Measurements from ENCODE around the gene PNPLA5. TPM values are rescaled to one million over a fixed set of nuclear protein-coding genes. Genes with fewer than 3 reads are reported as not detected.
A peak's percentile ranks its signal among the peaks of the same experiment; 100 is the strongest.

PNPLA5 gene
- total and polyA plus RNA-seq, 9 of the 15 experiments (the other 6 are each of a cell fraction or from before 2014, with no cell fraction given): not detected

- peak; percentile 18; the same call in 1 of the 2 replicates for TF ChIP-seq SMC3 (conservative IDR thresholded peaks at IDR 0.05; ENCODE audit: insufficient read depth, low read depth, low read length)
- TF ChIP-seq NCOA6 (IDR thresholded peaks at IDR 0.05): no peak
- TF ChIP-seq CBFA2T3 (IDR thresholded peaks at IDR 0.05): peak; percentile 11; the same call in 1 of the 2 replicates
- peak; percentile 49 for TF ChIP-seq FOSL1 (tag; conservative IDR thresholded peaks at IDR 0.05)
- TF ChIP-seq, protein P1, sequence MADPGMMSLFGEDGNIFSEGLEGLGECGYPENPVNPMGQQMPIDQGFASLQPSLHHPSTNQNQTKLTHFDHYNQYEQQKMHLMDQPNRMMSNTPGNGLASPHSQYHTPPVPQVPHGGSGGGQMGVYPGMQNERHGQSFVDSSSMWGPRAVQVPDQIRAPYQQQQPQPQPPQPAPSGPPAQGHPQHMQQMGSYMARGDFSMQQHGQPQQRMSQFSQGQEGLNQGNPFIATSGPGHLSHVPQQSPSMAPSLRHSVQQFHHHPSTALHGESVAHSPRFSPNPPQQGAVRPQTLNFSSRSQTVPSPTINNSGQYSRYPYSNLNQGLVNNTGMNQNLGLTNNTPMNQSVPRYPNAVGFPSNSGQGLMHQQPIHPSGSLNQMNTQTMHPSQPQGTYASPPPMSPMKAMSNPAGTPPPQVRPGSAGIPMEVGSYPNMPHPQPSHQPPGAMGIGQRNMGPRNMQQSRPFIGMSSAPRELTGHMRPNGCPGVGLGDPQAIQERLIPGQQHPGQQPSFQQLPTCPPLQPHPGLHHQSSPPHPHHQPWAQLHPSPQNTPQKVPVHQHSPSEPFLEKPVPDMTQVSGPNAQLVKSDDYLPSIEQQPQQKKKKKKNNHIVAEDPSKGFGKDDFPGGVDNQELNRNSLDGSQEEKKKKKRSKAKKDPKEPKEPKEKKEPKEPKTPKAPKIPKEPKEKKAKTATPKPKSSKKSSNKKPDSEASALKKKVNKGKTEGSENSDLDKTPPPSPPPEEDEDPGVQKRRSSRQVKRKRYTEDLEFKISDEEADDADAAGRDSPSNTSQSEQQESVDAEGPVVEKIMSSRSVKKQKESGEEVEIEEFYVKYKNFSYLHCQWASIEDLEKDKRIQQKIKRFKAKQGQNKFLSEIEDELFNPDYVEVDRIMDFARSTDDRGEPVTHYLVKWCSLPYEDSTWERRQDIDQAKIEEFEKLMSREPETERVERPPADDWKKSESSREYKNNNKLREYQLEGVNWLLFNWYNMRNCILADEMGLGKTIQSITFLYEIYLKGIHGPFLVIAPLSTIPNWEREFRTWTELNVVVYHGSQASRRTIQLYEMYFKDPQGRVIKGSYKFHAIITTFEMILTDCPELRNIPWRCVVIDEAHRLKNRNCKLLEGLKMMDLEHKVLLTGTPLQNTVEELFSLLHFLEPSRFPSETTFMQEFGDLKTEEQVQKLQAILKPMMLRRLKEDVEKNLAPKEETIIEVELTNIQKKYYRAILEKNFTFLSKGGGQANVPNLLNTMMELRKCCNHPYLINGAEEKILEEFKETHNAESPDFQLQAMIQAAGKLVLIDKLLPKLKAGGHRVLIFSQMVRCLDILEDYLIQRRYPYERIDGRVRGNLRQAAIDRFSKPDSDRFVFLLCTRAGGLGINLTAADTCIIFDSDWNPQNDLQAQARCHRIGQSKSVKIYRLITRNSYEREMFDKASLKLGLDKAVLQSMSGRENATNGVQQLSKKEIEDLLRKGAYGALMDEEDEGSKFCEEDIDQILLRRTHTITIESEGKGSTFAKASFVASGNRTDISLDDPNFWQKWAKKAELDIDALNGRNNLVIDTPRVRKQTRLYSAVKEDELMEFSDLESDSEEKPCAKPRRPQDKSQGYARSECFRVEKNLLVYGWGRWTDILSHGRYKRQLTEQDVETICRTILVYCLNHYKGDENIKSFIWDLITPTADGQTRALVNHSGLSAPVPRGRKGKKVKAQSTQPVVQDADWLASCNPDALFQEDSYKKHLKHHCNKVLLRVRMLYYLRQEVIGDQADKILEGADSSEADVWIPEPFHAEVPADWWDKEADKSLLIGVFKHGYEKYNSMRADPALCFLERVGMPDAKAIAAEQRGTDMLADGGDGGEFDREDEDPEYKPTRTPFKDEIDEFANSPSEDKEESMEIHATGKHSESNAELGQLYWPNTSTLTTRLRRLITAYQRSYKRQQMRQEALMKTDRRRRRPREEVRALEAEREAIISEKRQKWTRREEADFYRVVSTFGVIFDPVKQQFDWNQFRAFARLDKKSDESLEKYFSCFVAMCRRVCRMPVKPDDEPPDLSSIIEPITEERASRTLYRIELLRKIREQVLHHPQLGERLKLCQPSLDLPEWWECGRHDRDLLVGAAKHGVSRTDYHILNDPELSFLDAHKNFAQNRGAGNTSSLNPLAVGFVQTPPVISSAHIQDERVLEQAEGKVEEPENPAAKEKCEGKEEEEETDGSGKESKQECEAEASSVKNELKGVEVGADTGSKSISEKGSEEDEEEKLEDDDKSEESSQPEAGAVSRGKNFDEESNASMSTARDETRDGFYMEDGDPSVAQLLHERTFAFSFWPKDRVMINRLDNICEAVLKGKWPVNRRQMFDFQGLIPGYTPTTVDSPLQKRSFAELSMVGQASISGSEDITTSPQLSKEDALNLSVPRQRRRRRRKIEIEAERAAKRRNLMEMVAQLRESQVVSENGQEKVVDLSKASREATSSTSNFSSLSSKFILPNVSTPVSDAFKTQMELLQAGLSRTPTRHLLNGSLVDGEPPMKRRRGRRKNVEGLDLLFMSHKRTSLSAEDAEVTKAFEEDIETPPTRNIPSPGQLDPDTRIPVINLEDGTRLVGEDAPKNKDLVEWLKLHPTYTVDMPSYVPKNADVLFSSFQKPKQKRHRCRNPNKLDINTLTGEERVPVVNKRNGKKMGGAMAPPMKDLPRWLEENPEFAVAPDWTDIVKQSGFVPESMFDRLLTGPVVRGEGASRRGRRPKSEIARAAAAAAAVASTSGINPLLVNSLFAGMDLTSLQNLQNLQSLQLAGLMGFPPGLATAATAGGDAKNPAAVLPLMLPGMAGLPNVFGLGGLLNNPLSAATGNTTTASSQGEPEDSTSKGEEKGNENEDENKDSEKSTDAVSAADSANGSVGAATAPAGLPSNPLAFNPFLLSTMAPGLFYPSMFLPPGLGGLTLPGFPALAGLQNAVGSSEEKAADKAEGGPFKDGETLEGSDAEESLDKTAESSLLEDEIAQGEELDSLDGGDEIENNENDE (IDR thresholded peaks at IDR 0.05; ENCODE audit: low read depth, low read length): no peak
- peak; percentile 36; the same call in 1 of the 2 replicates for TF ChIP-seq ZNF316 (IDR thresholded peaks at IDR 0.05)
- TF ChIP-seq SREBF1 (IDR thresholded peaks at IDR 0.05; ENCODE audit: borderline replicate concordance, low read depth, low read length): no peak
- TF ChIP-seq MAFG (tag; conservative IDR thresholded peaks at IDR 0.05): peak; percentile 59; the same call in 1 of the 2 replicates
- peak; percentile 89 for TF ChIP-seq ZFP36 (IDR thresholded peaks at IDR 0.05; ENCODE audit: low read depth, low read length, partially characterized antibody)
- TF ChIP-seq PHB (CRISPR knock-in tag; IDR thresholded peaks at IDR 0.05): no peak
These were observed 8.7 kb downstream of the PNPLA5 start (continued) for GRCh38 chr22:43883012-43883661.
